ENCODE data around the gene CNNM3. TPM values are rescaled to one million over a fixed set of nuclear protein-coding genes. Genes with fewer than 3 reads are reported as not detected.

CNNM3 gene
- total RNA-seq, 1 experiment from 2014 or later = 25.1 TPM

- TF ChIP-seq, protein P1, sequence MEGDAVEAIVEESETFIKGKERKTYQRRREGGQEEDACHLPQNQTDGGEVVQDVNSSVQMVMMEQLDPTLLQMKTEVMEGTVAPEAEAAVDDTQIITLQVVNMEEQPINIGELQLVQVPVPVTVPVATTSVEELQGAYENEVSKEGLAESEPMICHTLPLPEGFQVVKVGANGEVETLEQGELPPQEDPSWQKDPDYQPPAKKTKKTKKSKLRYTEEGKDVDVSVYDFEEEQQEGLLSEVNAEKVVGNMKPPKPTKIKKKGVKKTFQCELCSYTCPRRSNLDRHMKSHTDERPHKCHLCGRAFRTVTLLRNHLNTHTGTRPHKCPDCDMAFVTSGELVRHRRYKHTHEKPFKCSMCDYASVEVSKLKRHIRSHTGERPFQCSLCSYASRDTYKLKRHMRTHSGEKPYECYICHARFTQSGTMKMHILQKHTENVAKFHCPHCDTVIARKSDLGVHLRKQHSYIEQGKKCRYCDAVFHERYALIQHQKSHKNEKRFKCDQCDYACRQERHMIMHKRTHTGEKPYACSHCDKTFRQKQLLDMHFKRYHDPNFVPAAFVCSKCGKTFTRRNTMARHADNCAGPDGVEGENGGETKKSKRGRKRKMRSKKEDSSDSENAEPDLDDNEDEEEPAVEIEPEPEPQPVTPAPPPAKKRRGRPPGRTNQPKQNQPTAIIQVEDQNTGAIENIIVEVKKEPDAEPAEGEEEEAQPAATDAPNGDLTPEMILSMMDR (IDR thresholded peaks at IDR 0.05; ENCODE audit: unreplicated experiment) = no peak
- DNase-seq = no peak
- intact Hi-C loops (cut with micrococcal nuclease; ENCODE audit: unreplicated experiment) = no loop called here
- no peak overlapping the region for H3K27ac Mint-ChIP-seq (ENCODE audit: unreplicated experiment)
- H3K27me3 Mint-ChIP-seq (ENCODE audit: unreplicated experiment) = no peaks in the 10 kb centered on the region
- no peak overlapping the region for H3K4me3 Mint-ChIP-seq (ENCODE audit: low read depth, unreplicated experiment)
- H3K9me3 Mint-ChIP-seq (ENCODE audit: low read depth, unreplicated experiment) = no peaks in the 10 kb centered on the region
- peaks cover 18% of the 10 kb centered on the region for H3K4me1 Mint-ChIP-seq (ENCODE audit: low read depth, unreplicated experiment)
- CTCF ChIA-PET = no interaction called here
- BruUV-seq (replicated peaks) = no TSS peak
- H3K36me3 Mint-ChIP-seq (ENCODE audit: insufficient read depth, unreplicated experiment) = peaks cover 7% of the 10 kb centered on the region
Observed at GRCh38 chr2:96770442-96771202, 45.4 kb upstream of the CNNM3 start.

DNA sequence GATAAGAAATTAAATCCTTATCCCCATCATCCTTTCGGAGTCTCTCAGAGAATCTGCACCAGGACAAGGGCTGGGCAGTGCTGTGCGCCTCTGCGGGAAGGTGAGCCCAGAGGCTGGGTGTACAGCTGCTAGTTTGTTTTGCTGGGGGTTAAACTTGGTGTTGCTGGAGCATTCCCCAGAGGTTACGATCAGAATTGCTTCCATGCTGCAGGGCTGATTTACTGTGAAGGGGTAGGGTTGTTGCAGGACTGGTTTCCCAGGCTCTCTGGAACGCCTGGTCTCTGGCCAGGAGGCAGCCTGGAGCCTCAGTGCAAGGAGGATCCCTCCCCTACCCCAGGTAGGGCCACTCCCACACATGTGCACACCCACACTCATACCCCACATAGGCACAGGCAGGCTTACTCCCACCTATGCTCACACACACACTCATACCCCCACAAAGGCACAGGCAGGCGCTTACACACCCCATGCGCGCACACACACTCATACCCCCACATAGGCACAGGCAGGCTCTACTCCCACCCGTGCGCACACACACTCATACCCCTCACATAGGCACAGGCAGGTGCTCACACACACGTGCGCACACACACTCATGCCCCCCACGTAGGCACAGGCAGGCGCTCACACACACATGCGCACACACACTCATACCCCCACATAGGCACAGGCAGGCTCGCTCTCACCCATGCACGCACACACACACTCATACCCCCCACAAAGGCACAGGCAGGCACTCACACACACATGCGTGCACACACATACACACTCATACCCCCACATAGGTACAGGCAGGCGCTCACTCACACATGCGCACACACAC, 44.1 kb upstream of the CNNM3 start:
- intact Hi-C loops (cut with micrococcal nuclease; ENCODE audit: unreplicated experiment) = no loop called here
- BruUV-seq (replicated peaks) = no TSS peak
- CTCF ChIA-PET = no interaction called here
- Mint-ChIP-seq H3K4me1 (ENCODE audit: low read depth, unreplicated experiment) (peaks cover 18% of the 10 kb centered on the region), H3K4me3 (ENCODE audit: low read depth, unreplicated experiment) (no peak overlapping the region), H3K27me3 (ENCODE audit: unreplicated experiment) (no peaks in the 10 kb centered on the region), H3K36me3 (ENCODE audit: insufficient read depth, unreplicated experiment) (peaks cover 7% of the 10 kb centered on the region), H3K27ac (ENCODE audit: unreplicated experiment) (no peak overlapping the region), H3K9me3 (ENCODE audit: low read depth, unreplicated experiment) (no peaks in the 10 kb centered on the region)
- TF ChIP-seq, protein P1 (IDR thresholded peaks at IDR 0.05; ENCODE audit: unreplicated experiment) = no peak
- peak; percentile 73 for DNase-seq

DNA sequence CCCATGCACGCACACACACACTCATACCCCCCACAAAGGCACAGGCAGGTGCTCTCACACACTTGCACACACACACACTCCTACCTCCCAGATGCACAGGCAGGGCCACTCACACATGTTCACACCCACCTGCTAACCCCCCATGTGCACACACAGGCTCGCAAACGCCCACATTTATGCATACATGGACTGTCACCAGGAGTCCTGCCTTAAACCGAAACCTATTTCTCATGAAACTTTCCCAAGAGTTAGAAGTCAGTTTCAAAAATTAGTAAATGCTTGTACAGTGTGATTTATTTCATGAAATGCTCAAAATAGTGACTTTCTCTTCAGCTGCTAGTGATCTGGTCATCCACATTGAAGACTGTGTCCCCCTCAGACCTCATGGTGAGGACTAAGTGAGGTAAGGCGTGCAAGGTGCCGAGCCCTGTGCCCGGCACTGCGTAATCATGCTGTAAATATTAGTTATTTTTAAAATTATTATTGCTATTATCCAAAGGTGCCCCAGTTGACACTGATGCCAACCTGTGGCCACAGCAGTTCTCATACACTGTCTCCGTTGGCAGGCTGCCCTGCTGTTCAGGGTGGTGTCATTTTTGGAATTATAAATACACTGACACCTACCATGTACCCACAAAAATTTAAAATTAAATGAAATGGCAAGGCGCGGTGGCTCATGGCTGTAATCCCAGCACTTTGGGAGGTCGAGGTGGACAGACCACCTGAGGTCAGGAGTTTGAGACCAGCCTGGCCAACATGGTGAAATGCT, 43.0 kb upstream of the CNNM3 start:
- TF ChIP-seq, protein P1 (IDR thresholded peaks at IDR 0.05; ENCODE audit: unreplicated experiment) = no peak
- Mint-ChIP-seq H3K4me3 (ENCODE audit: low read depth, unreplicated experiment) (no peak overlapping the region), H3K36me3 (ENCODE audit: insufficient read depth, unreplicated experiment) (peaks cover 7% of the 10 kb centered on the region), H3K4me1 (ENCODE audit: low read depth, unreplicated experiment) (peaks cover 18% of the 10 kb centered on the region), H3K27ac (ENCODE audit: unreplicated experiment) (peak overlapping the region; percentile 31), H3K9me3 (ENCODE audit: low read depth, unreplicated experiment) (no peaks in the 10 kb centered on the region), H3K27me3 (ENCODE audit: unreplicated experiment) (no peaks in the 10 kb centered on the region)
- BruUV-seq (replicated peaks) = no TSS peak
- no peak for DNase-seq
- CTCF ChIA-PET = interaction anchor here (1.0 to 1.3 kb wide), 3 partner anchors 10 to 60 kb away, joined by 3 to 8 read pairs (median 5); partner anchors contain the start of gene CNNM4
- intact Hi-C loops (cut with micrococcal nuclease; ENCODE audit: unreplicated experiment) = no loop called here

- no peak overlapping the region for H3K4me3 Mint-ChIP-seq (ENCODE audit: low read depth, unreplicated experiment)
- DNase-seq = no peak
- peaks cover 18% of the 10 kb centered on the region for H3K4me1 Mint-ChIP-seq (ENCODE audit: low read depth, unreplicated experiment)
- H3K27me3 Mint-ChIP-seq (ENCODE audit: unreplicated experiment) = no peaks in the 10 kb centered on the region
- H3K9me3 Mint-ChIP-seq (ENCODE audit: low read depth, unreplicated experiment) = no peaks in the 10 kb centered on the region
- CTCF ChIA-PET = interaction anchor here (1.0 to 1.3 kb wide), 3 partner anchors 11 to 59 kb away, joined by 3 to 8 read pairs (median 5); partner anchors contain the start of gene CNNM4
- no peak overlapping the region for H3K27ac Mint-ChIP-seq (ENCODE audit: unreplicated experiment)
- BruUV-seq (replicated peaks) = no TSS peak
- TF ChIP-seq, protein P1 (IDR thresholded peaks at IDR 0.05; ENCODE audit: unreplicated experiment) = no peak
- intact Hi-C loops (cut with micrococcal nuclease; ENCODE audit: unreplicated experiment) = no loop called here
- peaks cover 7% of the 10 kb centered on the region for H3K36me3 Mint-ChIP-seq (ENCODE audit: insufficient read depth, unreplicated experiment)
Observed at GRCh38 chr2:96773922-96774321, 42.1 kb upstream of the CNNM3 start.

All from Calu3 (cell line).